ENCODE results near the gene RERG.

DNA sequence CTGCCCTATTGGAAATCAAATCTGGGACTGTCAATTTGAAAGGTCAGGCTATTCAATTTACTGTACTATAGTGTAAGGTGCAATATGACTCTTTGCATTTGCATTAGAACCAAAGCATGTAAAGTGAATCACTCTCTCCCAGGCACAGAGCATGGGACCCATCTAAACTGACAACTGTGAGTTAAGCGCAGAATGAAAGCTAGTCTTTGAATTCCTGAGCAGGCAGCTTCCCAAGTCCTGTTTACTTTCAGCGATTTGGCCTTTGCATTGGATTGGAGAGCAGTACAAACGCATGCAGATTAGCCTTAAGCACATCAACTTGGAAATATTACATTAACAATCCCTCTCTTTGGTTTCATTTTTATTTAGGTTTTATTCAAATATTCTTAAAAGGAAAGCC, 74.6 kb downstream of the RERG start:
- TF ChIP-seq, protein P1, sequence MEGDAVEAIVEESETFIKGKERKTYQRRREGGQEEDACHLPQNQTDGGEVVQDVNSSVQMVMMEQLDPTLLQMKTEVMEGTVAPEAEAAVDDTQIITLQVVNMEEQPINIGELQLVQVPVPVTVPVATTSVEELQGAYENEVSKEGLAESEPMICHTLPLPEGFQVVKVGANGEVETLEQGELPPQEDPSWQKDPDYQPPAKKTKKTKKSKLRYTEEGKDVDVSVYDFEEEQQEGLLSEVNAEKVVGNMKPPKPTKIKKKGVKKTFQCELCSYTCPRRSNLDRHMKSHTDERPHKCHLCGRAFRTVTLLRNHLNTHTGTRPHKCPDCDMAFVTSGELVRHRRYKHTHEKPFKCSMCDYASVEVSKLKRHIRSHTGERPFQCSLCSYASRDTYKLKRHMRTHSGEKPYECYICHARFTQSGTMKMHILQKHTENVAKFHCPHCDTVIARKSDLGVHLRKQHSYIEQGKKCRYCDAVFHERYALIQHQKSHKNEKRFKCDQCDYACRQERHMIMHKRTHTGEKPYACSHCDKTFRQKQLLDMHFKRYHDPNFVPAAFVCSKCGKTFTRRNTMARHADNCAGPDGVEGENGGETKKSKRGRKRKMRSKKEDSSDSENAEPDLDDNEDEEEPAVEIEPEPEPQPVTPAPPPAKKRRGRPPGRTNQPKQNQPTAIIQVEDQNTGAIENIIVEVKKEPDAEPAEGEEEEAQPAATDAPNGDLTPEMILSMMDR (IDR thresholded peaks at IDR 0.05; ENCODE audit: low read length) = no peak
- TF ChIP-seq EZH2 (optimal IDR thresholded peaks at IDR 0.05; ENCODE audit: low read depth, low read length) = no peak
